Endometrial microvascular endothelial cells (primary cell): ENCODE data around the gene ABCA9. TPM values are rescaled to one million over a fixed set of nuclear protein-coding genes. Genes with fewer than 3 reads are reported as not detected.
"Not testable (repeated sequence)": the region's sequence is repeated elsewhere in the genome, so short reads cannot be mapped to it uniquely, and the experiment has no call there.

Experiments
- in situ Hi-C: cut with HindIII; loops from 2 replicates; pipeline ENCODE4 v1.10.0; 2017; ENCODE audit warnings: low sequenced_read_pairs, low pct_unique_long_range_greater_than_20kb; ENCODE audit errors: inconsistent ontology term
- total RNA-seq: library from RNA; depleted of rRNA; stranded (reverse); fragments of >200 nt; gene quantifications from one replicate; pipeline ENCODE4 v1.2.3, GENCODE V29; 2015; ENCODE audit errors: inconsistent ontology term

The ABCA9 gene
- total RNA-seq, 1 donor from 2014 or later = not detected

GRCh38 chr17:69070378-69071232 is 9.9 kb upstream of the ABCA9 start:
- in situ Hi-C loops = not testable (repeated sequence)

DNA sequence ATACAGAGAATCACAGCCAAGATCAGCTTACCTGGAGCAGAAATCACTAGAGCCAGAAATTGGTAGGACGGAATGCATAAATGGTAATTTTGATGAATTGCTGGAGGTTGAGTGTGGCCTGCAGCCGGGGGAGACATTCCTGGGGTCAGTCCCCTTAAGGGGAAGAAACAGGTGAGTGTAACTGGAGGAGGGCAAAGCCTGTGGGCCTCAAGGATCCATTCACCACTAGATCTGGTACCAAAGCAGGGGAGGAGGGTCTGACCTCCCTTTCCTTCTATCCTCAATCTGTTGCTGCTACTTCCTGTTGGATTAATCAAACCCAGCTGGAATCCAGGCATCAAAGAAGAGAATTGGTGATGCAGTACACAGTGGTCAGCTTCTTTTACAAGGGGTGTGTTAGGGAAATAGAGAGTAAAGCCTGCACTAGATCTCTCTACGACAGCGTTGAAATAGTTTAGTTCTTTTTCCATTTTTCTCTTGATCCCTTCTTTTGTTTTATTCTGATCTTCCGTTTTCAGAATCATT is 8.6 kb upstream of the ABCA9 start:
- in situ Hi-C loops = no loop called here

GRCh38 chr17:69067274-69068047 is 6.7 kb upstream of the ABCA9 start:
- in situ Hi-C loops = no loop called here

DNA sequence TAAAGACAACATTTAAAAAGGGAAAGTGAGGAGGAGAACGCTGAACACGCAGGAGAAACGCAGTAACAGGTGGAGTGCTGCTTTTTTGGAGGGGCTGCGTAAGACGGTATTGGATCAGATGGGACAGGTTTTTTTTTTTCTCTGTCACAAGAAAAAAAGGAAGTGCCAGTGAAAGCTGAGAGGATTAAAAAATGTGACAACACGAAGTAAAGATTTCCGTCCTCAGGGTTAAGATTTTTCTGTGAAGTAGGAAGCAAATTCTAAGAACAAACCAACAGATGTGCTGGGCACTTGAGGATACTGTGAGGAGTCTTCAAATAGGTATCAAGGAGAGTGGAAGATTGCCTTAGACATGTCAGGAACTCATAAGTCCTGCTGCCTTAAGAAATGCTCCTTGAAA is 5.8 kb upstream of the ABCA9 start:
- in situ Hi-C loops = no loop called here

- in situ Hi-C loops = no loop called here
Measured at GRCh38 chr17:69065113-69065512, 4.4 kb upstream of the ABCA9 start.

GRCh38 chr17:69064476-69064875 is 3.7 kb upstream of the ABCA9 start:
- in situ Hi-C loops = no loop called here

DNA sequence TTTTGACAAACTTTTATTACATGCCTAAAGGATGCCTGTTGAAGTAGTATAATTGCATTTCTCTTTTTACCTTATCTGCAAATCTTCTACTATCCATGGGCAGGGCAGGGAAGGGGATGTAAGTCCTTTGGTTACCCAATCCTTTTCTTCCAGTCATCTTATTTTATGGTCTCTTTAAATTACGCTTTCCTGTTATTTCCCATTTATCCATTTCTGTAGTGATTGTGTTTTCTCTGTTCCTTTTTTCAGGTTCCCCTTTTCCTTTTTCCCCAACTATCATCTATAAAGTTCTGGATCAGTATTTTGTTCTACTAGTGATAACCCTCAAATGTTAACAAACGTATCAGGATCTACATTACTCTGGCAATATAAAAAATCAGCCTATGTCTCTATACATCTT is 3.3 kb upstream of the ABCA9 start:
- in situ Hi-C loops = no loop called here

GRCh38 chr17:69062860-69063581 is 2.3 kb upstream of the ABCA9 start:
- in situ Hi-C loops = no loop called here

- in situ Hi-C loops = no loop called here
Measured at GRCh38 chr17:69061721-69062556, 1.2 kb upstream of the ABCA9 start.

DNA sequence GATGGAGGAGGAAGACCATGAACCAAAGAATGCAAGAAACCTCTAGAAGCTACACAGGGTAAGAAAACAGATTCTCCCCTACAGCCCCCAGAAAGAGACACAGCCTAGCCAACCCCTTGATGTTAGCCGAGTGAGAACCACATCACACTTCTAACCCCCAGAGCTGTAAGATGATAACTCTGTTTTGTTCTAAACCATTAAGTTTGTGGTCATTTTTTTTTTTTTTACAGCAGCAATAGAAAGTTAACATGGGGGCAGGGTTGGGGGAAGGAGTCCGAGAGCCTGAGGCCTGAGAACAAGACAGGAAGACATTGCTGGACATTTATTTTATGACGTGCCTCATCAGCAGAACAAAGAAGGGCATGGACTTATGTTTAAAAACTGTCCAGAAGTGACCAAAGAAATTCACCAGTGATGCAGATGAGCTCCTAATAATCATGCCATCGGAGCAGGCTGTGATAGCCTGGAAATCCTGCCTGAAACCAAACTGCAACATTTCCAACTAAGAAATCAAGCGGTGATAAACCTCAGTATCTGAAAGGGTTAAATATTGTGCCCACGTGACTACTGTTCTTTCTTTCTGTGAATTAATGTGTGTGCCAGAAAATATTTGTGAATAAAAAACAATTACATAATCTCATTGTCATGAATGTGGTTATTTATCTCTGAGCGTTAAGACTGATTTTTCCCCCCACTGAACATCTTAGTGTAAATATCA is 1.1 kb downstream of the ABCA9 start:
- in situ Hi-C loops = no loop called here

DNA sequence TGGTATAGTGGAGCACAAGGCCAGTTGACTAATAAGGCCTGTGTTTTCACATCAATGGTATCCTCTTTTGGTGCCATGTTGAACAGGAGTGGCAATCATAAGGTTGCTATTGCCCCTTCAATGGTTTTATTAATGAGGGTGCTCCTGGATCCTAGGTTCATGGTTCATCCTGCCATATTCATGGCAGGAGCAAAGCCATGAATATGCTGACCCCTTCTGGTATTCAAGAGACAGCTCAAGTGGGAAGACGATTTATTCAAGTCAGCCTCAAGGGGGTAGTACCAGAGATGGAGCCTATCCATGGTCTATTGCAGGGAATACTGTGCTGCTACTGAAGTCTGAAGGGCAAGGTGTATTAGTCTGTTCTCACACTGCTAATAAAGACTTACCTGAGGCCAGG is 2.6 kb downstream of the ABCA9 start:
- in situ Hi-C loops = no loop called here

GRCh38 chr17:69057280-69057679 is 3.4 kb downstream of the ABCA9 start:
- in situ Hi-C loops = no loop called here

DNA sequence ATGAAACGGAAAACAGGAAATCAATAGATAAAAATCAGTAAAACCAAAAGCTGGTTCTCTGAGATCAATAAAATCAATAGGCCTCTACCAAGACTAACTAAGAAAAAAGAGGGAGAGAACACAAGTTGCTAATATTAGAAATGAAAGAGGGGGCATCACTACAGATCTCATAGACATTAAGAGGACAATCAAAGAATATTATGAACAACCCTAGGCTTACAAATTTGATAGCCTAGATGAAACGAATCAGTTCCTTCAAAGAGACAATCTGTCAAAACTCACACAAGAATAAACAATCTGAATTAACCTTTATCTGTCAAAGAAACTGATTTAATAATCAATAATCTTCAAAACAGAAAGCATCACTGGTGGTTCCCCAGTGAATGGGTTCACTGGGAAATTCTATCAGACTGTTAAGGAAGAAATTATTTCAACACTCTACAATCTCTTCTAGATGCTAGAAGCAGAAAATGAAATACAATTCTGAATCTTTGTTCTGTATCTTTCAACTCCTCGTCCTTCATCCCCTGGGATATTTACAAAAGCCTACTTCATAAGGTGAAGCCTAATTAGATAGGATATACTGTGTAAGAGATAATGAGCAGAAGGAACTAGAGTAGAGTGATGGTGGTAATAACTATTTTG is 4.4 kb downstream of the ABCA9 start:
- in situ Hi-C loops = no loop called here

- in situ Hi-C loops = no loop called here
Measured at GRCh38 chr17:69055334-69055733, 5.4 kb downstream of the ABCA9 start.

DNA sequence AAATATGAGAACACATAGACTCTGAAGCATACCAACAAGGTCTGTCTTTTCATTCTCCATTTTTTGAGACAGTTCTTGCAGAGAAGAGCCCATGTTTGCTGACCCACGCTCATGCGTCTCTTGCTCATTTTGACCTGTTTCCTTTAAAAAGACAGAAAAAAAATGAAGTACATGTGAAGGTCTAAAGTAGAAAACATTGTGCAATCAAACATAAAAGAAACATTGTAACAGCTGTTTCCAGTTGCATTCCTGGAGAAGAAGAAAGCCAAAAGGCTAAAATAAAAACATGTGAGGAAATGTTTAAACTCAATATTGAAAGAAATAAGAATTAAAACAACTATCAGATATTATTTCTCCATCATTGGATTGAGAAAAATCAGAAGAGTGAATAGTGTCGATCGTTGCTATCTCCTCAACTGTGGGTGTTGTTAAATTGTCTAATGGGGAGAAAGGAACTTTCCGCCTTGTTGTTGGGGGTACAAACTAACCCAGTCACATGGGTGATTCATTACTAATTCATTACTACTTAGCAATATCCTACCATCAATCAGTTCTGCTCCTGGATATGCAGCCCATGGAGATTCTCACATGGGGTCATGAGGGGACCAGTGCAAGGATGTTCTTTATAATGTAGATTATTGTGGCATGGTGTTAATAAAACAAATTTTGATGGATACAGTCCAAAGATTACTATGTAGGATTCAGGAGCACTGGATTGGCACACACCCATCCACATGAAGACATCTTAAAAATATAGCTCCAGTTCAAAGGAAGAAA is 9.5 kb downstream of the ABCA9 start:
- in situ Hi-C loops = no loop called here

GRCh38 chr17:69048634-69049033 is 12.1 kb downstream of the ABCA9 start:
- in situ Hi-C loops = no loop called here
